Activated T-helper 1 cell treated with Interleukin-2 at 50 U/mL for 16 hours (primary cell): ENCODE measurements around the gene GNG7.
"Not testable (repeated sequence)": the region's sequence is repeated elsewhere in the genome, so short reads cannot be mapped to it uniquely, and the experiment has no call there.

Experiments used
- DNase-seq: peaks from one replicate; pipeline ENCODE4 v3.0.0-alpha.2; 2020; ENCODE audit warnings: low read depth

Gene GNG7

GRCh38 chr19:2726904-2727639 lies 24.6 kb upstream of the GNG7 start:
- DNase-seq = no peak

- no peak for DNase-seq
Observed at GRCh38 chr19:2726160-2726855, 23.8 kb upstream of the GNG7 start.

- DNase-seq = no peak
Observed at GRCh38 chr19:2724148-2724557, 21.7 kb upstream of the GNG7 start.

- DNase-seq = no peak
Observed at GRCh38 chr19:2723747-2724146, 21.3 kb upstream of the GNG7 start.

GRCh38 chr19:2723345-2723715 lies 20.8 kb upstream of the GNG7 start:
- no peak for DNase-seq

- DNase-seq = no peak
Observed at GRCh38 chr19:2722541-2723344, 20.2 kb upstream of the GNG7 start.

- no peak for DNase-seq
Observed at GRCh38 chr19:2721570-2722540, 19.4 kb upstream of the GNG7 start.

- DNase-seq = no peak
Observed at GRCh38 chr19:2720777-2721569, 18.5 kb upstream of the GNG7 start, which contains the start of gene DIRAS1. Gene DIRAS1 (minus strand): TSS chr19:2721372. CDS start chr19:2717806, 3,566 bp downstream.

- DNase-seq = no peak
Observed at GRCh38 chr19:2719920-2720776, 17.7 kb upstream of the GNG7 start.

- no peak for DNase-seq
Observed at GRCh38 chr19:2719232-2719735, 16.8 kb upstream of the GNG7 start.

GRCh38 chr19:2717638-2718541 lies 15.4 kb upstream of the GNG7 start:
- DNase-seq = no peak

- no peak for DNase-seq
Observed at GRCh38 chr19:2716722-2717637, 14.5 kb upstream of the GNG7 start.

- no peak for DNase-seq
Observed at GRCh38 chr19:2716275-2716650, 13.8 kb upstream of the GNG7 start.

- DNase-seq = no peak
Observed at GRCh38 chr19:2715470-2716274, 13.2 kb upstream of the GNG7 start.

- DNase-seq = no peak
Observed at GRCh38 chr19:2714531-2715269, 12.2 kb upstream of the GNG7 start.

- DNase-seq = not testable (repeated sequence)
Observed at GRCh38 chr19:2714102-2714501, 11.6 kb upstream of the GNG7 start.
